ENCODE measurements around the gene ASL.
A peak's percentile ranks its signal among the peaks of the same experiment; 100 is the strongest.
"Not testable (repeated sequence)": the region's sequence is repeated elsewhere in the genome, so short reads cannot be mapped to it uniquely, and the experiment has no call there.

The ASL gene

DNA sequence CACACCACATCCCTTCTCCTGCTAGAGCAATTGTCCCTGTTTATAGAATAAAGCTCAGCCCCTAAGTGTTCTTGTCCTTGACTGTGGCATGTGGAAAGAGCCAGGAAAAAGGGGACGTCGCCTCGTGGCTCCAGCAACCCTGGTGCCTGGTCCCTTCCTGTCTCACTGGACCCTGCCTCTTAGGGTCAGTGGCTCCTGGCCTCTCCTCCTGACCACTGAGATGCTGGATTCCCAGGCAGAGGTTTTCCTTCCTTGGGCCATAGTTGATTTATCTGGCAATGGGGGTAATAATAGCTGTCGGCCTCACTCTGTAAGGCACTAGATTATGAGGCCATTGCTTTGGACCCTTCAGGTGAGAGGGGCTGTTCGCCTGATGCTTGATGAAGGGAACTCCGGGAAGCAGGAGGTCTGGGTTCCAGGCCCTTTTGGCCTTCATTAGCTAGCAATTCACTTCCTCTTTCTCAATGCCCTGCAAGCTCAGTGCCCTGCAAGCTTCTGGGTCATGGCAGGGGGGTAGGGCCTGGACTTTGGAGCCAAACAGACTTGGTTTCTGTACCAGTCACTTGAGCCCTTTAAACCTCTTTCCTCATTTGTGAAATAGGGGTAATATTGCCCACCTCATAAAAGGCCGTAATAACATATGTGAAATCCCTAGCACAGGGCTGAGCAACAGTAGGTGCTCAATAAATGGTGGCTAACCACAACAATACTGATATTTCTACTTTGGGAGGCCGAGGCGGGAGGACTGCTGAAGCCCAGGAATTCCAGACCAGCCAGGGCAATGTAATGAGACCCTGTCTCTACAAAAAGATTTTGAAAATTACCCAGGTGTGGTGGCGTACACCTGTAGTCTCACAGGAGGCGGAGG is 1.1 kb downstream of the ASL start:
- no peak for DNase-seq

DNA sequence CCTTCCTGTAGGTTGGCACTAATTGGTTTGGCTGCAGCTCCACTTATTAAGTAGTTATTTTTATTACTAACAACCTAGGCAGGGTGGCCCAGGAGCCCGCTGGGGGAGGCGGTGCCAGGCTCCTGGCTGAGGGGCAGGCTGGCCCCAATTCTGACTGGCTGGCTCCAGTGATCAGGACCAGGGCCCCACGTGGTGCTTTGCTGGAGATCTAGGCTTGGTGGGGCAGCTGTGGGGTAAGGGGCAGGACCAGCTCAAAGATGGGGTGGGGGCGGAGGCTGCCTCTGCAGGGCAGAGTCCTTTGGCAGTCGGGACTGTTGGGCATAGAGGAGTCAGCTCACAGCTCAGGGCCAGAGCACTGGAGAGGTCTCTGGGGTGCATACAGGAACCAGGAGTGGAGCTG is 2.4 kb downstream of the ASL start:
- no peak for DNase-seq

DNA sequence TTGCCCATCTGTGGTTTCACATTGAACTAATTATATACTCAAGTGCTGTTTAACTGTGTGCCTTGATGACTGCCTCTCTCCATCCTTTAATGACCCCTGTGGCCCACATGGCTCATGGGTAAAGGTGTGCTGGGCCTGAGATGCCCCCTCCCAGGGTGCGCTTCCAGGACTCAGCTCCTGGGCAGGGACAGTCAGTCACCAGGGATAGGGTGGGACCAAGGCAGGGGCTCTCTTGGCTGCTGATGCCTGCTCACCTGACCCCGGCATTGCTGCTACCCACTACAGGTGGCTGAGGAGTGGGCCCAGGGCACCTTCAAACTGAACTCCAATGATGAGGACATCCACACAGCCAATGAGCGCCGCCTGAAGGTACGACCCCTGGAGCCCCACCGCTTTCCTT is 6.5 kb downstream of the ASL start:
- no peak for DNase-seq

DNA sequence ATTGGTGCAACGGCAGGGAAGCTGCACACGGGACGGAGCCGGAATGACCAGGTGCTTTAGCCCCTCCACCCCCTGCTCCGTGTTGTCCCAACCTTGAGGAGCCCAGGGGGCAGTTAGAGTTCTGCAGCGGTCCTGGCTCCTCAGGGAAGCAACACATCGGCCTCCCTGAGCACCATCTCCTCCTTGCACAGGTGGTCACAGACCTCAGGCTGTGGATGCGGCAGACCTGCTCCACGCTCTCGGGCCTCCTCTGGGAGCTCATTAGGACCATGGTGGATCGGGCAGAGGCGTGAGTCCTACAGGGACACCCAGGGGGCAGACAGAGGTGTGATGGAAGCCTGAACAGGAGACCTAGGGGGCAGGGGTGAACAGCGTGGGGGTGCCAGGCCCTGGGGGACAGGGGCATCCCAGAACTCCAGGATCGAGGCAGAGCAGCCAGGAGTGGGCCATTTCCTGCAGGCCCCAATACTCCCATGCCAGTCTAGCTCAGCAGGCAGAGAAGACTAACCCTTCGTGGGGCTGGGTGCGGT is 7.3 kb downstream of the ASL start:
- no peak for DNase-seq

DNA sequence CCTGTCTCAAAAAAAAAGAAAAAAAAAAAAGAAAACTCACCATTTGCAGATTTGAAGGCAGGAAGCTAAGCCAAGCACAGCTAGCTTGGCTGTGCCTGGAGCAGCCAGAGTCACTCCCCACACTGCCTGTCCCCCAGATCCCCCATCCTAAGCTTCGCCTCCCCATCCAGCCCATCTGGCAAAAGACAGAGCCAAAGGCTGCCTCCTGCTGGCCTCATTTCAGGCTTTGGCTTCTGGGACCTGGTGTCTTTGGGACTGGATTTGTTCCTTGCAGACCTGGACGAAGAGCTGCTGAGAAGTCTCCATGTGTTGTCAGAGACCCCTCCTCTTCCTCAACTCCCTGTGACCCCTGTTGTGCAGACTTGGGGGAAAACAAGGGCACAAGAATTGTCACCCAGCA is 8.1 kb downstream of the ASL start:
- no peak for DNase-seq

DNA sequence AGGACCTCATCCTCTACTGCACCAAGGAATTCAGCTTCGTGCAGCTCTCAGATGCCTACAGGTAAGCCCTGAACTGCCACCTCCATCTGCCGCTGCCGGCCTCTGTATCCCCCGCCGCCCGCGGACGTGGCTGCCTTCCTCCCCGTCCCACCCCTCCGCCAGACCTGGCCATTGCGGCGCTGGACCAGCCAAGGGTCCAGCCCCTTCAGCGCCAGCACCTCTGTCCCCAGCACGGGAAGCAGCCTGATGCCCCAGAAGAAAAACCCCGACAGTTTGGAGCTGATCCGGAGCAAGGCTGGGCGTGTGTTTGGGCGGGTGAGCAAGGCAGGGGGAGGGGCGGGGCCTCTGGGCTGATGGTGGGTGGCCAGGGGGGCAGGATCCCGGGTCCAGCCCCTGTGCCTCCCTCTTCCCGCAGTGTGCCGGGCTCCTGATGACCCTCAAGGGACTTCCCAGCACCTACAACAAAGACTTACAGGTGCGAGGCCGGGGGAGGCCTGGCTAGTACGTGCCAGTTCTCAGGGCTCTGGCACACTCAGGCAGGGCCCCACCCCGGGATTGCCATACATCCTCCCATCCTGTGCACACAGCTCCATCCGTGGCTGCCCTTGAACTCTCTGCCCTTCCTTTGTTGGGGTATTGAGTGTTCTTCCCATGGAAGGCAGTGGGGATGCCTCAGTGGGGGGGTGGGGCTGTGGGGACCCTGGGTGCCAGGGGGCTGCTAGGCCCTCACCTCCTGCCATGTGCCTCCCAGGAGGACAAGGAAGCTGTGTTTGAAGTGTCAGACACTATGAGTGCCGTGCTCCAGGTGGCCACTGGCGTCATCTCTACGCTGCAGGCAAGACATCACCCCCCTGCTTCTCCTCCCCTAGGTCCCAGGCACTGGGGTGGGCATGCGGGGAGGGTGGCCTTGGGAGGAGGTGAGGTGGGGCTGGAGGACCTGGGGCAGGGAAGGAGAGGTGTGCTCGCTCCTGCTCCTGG is 13.5 kb downstream of the ASL start:
- no peak for DNase-seq

DNA sequence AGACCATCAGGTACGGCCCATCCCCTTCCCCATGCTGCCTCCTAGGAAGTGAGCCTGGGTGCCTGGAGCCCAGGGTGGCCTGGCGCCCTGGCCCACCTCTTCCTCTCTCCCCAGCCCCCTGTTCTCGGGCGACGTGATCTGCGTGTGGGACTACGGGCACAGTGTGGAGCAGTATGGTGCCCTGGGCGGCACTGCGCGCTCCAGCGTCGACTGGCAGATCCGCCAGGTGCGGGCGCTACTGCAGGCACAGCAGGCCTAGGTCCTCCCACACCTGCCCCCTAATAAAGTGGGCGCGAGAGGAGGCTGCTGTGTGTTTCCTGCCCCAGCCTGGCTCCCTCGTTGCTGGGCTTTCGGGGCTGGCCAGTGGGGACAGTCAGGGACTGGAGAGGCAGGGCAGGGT is 17.0 kb downstream of the ASL start:
- no peak for DNase-seq

DNA sequence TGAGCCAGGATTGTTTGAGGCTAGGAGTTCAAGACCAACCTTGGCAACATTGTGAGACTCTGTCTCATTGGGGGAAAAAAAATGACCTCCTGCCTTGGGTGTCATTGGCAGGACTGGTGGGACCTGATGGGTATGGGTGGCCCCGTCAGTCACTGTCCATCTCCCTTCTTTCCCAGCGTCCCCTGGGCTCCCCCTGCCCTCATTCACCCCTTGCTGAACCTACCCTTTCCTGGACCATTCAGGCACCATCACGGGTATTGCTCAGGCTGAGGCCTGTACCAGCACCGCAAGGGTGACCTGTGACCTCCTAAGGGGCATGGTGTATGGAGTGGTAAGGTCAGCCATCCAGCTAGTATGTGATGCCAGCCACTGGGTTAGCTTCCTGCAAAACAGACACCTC is 19.4 kb downstream of the ASL start:
- no peak for DNase-seq

DNA sequence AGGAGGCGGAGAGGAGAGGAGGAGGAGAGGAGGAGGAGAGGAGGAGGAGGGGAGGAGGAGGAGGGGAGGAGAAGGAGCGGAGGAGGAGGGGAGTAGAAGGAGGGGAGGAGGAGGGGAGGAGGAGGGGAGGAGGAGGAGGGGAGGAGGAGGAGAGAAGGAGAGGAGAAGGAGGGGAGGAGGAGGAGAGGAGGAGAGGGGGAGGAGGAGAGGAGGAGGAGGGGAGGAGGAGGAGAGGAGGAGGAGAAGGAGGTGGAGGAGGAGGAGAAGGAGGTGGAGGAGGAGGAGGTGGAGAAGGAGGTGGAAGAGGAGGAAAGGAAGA is 23.6 kb downstream of the ASL start:
- no peak for DNase-seq

DNA sequence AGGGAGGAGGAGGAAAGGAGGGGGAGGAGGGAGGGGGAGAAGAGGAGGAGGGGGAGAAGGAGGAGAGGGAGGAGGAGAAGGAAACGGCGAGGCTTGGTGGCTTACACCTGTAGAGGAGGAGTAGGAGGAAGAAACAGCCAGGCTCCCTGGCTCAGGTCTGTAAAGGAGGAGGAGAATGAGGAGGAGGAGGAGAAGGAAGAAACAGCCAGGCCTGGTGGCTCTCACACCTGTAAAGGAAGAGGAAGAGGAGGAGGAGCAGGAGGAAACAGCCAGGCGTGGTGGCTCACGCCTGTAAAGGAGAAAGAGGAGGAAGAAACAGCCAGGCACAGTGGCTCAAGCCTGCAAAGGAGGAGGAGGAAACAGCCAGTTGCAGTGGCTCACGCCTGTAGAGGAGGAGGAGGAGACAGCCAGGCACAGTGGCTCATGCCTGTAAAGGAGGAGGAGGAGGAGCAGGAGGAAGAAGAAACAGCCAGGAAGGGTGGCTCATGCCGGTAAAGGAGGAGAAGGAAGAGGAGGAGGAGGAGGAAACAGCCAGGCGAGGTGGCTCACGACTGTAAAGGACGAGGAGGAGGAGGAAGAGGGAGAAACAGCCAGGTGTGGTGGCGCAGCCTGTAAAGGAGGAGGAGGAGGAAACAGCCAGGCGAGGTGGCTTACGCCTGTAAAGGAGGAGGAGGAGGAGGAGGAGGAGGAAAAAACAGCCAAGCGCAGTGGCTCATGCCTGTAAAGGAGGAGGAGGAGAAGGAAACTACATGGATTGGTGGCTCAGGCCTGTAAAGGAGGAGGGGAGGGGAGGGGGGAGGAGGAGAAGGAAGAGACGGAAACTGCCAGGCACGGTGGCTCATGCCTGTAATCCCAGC is 24.2 kb downstream of the ASL start:
- peak; percentile 63 for DNase-seq

DNA sequence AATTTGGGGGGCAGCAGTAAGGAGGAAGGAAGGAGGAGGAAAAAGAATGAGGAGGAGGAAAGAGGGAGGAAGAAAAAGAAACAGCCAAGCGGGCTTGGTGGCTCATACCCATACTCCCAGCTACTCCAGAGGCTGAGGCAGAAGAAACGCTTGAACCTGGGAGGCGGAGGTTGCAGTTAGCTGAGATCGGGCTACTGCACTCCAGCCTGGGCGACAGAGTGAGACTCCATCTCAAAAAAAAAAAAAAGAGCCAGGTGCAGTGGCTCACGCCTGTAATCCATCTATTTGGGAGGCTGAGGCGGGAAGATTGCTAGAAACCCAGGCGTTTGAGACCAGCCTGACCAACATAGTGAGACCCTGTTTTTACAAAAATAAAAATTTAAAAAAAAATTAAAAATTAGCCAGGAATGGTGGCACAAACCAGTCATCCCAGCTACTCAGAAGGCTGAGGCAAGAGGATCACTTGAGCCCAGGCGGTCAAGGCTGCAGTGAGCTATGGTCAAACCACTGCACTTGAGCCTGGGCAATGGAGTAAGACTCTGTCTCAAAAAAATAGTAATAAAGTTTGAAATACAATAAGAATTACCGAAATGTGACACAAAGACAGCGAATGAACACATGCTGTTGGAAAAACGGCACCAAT is 24.9 kb downstream of the ASL start:
- no peak for DNase-seq

DNA sequence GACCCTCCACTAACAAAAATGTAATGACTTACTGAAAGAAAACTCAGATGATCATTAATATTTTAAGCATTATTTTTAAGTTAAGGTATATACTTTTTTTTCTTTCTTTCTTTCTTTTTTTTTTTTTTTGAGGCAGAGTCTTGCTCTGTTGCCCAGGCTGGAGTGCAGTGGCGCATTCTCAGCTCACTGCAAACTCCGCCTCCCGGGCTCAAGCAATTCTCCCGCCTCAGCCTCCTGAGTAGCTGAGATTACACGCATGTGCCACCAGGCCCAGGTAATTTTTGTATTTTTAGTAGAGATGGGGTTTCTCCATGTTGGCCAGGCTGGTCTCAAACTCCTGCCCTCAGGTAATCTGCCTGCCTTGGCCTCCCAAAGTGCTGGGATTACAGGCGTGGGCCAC is 26.5 kb downstream of the ASL start:
- not testable (repeated sequence) for DNase-seq

DNA sequence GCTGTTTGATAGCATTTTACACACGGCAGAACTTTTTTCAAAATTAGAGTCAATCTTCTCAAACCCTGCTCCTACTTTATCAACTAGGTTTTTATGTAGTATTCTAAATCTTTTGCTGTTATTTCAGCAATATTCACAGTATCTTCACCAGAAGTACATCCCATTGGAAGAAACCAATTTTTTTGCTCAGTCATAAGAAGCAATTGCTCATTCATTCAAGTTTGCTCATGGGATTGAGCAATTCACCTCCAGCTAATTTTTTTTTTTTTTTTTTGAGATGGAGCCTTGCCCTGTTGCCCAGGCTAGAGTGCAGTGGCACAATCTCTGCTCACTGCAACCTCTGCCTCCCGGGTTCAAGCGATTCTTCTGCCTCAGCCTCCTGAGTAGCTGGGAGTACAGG is 28.4 kb downstream of the ASL start:
- DNase-seq: not testable (repeated sequence)

DNA sequence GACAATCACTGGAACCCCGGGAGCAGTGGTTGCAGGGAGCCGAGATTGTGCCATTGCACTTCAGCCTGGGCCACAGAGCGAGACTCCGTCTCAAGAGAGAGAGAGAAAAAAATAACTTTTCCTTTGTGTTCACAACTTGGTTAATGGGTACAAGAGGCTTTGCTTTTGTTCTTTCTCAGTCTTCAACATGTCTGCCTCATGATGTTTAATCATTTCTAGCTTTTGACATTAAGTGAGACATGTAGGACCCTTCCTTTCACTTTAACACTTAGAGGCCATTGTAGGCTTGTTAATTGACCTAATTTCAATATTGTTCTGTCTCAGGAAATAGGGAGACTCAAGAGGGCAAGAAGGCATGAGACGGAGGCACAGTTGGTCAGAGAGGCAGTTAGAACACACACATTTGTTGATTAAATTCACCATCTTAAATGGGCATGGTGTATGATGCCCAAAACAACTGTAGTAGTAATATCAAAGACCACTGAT is 29.7 kb downstream of the ASL start:
- DNase-seq: no peak

DNA sequence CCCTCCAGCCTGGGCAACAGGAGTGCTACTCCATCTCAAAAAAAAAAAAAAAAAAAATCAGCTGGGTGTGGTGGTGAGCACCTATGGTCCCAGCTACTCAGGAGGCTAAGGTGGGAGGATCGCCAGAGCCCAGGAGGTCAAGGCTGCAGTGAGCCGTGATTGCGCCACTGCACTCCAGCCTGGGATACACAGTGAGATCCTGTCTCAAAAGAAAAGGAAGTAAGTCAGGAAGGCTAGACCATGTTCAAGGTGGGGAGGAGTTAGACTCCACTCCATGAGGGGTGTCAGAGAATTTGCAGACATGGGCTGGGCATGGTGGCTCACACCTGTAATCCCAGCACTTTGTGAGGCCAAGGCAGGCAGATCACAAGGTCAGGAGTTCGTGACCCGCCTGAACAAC is 32.8 kb downstream of the ASL start:
- not testable (repeated sequence) for DNase-seq

DNA sequence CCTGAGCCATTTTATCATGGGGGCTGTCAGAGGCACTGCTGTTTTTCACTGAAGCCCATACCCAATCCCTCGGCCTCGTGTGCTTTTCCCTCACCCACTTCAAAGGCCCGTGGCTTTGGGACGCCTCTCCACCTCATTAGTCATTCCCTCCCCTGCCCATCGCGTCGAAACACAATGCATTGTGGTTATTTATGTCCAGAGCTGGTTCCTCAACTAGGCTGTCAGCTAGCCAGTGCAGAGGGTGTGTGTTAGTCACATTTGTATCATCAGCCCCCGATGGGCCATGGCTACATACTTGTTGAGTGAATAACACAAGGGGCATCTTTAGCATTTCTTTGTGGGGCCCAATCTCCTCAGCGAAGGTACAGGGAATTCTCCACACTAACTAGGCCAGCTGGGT is 35.2 kb downstream of the ASL start:
- no peak for DNase-seq

DNA sequence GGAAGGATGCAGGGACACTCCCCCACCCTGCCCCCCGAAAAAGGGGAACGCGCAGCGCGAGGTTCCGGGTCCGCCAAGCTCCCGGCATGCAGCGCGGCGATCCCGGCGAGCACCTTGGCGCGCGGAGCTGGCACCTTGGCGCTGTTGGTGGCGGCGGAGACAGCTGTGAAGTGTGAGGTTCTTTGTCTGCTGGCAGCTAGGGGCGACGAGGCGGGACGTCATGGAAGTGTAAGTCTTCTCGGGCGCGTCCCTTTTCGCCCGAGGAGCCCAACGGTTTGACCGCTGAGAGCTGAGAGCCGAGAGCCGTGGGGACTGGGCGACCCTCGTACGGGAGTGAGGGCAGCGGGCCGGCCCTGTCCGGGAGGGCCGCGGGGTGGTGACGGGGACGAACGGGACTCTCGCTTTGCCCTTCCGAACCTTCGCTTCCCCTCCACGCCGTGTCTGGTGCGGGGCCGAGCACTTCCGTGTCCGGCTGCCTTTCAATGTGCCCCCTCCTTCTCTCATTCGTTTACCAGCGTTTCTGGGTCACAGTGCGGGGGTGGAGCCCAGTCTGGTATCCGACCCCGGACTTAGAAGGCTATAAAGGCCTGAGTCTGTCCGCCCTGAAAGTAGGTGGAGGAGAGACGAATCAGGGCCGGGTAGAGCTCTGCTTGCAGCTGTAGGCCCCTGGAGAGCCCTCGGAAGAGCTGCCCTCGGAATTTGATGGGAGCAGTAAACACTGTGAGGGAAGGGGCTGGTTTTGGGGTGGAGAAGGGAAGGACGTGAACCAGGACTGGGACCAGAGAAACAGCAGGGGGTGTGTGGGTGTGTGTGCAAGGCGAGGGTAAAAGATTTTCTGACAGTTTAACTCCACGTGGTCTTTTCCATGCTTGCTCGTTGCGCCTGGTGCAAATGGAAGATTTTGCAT is 39.4 kb downstream of the ASL start, which contains the start of gene CRCP:
Gene CRCP, plus strand, starts transcription at position 105 of the 907 bp plus-strand sequence. Its CDS starts 116 bp downstream, at position 221.
- peak; percentile 45 for DNase-seq

DNA sequence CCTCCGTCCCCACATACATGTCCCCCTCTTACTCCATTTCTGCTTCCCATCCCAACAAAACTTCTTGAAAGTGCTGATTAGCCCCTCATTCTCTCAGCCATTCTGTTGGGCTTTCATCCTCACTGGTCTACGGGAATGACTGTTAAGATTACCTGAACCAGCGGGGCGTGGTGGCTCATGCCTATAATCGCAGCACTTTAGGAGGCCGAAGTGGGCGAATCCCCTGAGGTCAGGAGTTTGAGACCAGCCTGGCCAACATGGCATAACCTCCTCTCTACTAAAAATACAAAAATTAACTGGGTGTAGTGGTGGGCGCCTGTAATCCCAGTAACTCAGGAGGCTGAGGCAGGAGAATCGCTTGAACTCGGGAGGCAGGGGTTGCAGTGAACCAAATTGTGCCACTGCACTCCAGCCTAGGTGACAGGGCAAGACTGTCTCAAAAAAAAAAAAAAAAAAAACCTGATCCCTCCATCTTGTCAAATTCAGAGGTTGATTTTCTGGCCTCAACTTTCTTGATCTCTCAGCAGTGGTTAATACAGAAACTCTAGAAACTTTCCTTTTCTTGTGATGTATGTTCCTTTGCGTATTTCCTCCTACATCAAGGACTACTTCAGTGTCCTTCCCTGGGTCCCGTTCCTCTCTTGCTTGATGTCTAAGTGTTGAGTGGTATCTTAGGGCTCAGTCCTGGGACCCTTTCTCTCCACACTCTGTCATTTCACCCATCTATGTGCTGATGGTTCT is 41.2 kb downstream of the ASL start:
- DNase-seq: not testable (repeated sequence)

DNA sequence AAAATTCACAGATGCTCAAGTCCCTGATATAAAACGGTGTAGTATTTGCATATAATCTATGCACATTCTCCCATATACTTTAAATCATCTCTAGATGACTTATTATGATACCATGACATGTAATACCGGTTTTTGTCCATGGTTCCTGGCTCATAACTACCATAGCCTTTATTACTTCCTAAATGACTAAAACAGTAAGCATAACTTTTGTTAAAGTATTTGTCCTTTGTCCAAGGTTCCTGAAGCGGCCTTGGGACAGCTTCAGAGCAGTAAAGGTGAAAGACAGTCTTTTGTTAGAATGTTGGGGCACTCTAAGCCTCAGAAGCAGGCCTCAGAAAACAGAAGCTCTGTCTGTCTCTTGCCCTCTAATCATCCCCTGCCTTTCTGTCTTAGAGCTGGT is 43.0 kb downstream of the ASL start:
- no peak for DNase-seq

DNA sequence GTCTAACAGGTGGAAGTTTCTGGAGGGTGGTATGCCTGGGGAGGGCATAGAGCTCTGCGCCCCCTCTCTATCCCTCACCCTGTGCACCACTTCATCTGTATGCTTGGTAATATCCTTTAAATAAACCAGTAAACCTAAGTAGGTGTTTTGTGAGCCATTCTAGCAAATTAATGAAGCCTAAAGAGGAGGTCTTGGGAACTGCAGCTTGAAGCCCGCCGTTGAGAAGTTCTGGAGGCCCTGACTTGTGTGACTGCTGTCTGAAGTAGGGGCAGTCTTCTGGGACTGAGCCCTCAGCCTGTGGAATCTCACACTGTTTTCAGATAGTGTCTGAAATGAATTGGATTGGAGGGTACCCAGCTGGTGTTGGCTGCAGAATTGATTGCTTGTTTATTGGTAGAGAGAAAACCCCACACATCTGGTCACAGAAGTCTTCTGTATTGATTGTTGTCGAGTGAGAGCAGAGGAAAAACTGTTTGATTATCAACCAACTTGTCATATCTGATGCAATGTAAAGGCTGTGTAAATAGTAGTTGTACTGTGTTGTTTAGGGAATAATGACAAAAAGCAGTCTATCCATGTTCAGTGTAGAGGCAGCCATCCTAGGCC is 43.7 kb downstream of the ASL start:
- DNase-seq: no peak
